Progenitor cell of endocrine pancreas (in vitro differentiated cells): Measurements from ENCODE around the gene TMSB10. TPM values are rescaled to one million over a fixed set of nuclear protein-coding genes. Genes with fewer than 3 reads are reported as not detected.

Experiments used
- DNase-seq: peaks from one replicate; pipeline ENCODE4 v3.0.0; 2021; ENCODE audit warnings: low spot score; ENCODE audit not compliant: unreplicated experiment
- H3K27ac Mint-ChIP-seq: 2 replicates; pipeline ENCODE4 v1.8.0; 2021; ENCODE audit warnings: mild to moderate bottlenecking, moderate library complexity, mixed read lengths
- H3K27me3 Mint-ChIP-seq: 2 replicates; pipeline ENCODE4 v1.8.0; 2021; ENCODE audit warnings: mixed read lengths
- H3K36me3 Mint-ChIP-seq: 2 replicates; pipeline ENCODE4 v1.8.0; 2022; ENCODE audit warnings: mixed read lengths; ENCODE audit not compliant: insufficient read depth
- H3K4me1 Mint-ChIP-seq: 2 replicates; pipeline ENCODE4 v1.8.0; 2021; ENCODE audit warnings: low read depth, mixed read lengths
- H3K4me3 Mint-ChIP-seq: 2 replicates; pipeline ENCODE4 v1.8.0; 2021; ENCODE audit warnings: low read depth, mild to moderate bottlenecking, moderate library complexity, mixed read lengths
- H3K9me3 Mint-ChIP-seq: 2 replicates; pipeline ENCODE4 v1.8.0; 2021; ENCODE audit warnings: low read depth, mixed read lengths
- total RNA-seq: library from RNA; stranded (reverse); gene quantifications from 2 replicates; pipeline ENCODE4 v1.2.1, GENCODE V29; 2021
- TF ChIP-seq, protein P1 (sequence below): fragments of 200-600 bp; sonication (generic); IDR thresholded peaks from one replicate; pipeline ENCODE4 v1.5.0; 2021; ENCODE audit warnings: antibody characterized with exemption, mild to moderate bottlenecking; ENCODE audit not compliant: unreplicated experiment

The TMSB10 gene
- total RNA-seq, 1 donor from 2014 or later = 2,136 TPM

- TF ChIP-seq, protein P1, sequence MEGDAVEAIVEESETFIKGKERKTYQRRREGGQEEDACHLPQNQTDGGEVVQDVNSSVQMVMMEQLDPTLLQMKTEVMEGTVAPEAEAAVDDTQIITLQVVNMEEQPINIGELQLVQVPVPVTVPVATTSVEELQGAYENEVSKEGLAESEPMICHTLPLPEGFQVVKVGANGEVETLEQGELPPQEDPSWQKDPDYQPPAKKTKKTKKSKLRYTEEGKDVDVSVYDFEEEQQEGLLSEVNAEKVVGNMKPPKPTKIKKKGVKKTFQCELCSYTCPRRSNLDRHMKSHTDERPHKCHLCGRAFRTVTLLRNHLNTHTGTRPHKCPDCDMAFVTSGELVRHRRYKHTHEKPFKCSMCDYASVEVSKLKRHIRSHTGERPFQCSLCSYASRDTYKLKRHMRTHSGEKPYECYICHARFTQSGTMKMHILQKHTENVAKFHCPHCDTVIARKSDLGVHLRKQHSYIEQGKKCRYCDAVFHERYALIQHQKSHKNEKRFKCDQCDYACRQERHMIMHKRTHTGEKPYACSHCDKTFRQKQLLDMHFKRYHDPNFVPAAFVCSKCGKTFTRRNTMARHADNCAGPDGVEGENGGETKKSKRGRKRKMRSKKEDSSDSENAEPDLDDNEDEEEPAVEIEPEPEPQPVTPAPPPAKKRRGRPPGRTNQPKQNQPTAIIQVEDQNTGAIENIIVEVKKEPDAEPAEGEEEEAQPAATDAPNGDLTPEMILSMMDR = no peak
- Mint-ChIP-seq H3K9me3 (no peaks in the 10 kb centered on the region), H3K4me3 (no peak overlapping the region), H3K27me3 (peaks cover 5% of the 10 kb centered on the region), H3K27ac (no peak overlapping the region), H3K4me1 (no peaks in the 10 kb centered on the region), H3K36me3 (no peaks in the 10 kb centered on the region)
- no peak for DNase-seq
These were observed 11.3 kb upstream of the TMSB10 start for GRCh38 chr2:84894131-84894586.

DNA sequence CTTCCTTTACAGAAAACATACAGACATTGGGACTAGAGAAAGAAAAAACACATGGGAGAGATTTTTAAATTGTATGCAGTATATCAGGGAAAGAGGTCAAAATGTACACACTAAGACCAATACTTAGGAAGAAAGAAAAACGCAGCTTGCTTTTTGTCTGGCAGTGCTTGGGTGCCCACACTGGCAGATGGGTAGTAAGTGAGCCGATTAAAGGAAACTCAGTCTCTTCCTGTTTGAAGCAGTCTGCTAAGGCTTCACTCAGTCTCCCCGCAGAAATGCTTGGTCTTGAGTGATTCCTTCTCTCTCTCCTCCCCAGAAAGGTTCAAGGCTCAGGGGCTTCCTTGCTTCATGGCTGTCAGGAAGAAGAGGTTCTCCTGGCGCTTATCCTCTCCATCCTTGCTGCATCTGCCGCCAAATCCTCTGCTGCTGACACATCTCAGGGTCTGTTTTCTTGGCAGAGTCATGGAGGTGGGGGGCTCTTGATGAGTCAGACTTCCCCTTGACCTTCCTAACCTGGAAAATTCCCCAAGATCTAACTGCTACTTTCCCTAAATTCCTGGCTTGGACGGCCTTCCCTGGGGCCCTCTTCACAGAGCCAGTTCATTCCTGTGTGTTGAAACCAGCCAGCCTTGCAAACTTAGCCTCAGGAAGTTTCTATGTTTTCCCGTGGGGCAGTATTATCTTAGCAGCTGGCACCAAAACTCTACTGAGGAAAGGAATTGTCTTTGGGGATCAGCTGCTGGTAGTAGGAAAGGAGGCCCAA, 10.5 kb upstream of the TMSB10 start:
- H3K36me3 Mint-ChIP-seq = no peaks in the 10 kb centered on the region
- no peak overlapping the region for H3K4me3 Mint-ChIP-seq
- DNase-seq = no peak
- peaks cover 5% of the 10 kb centered on the region for H3K27me3 Mint-ChIP-seq
- TF ChIP-seq, protein P1 = no peak
- H3K4me1 Mint-ChIP-seq = no peaks in the 10 kb centered on the region
- no peaks in the 10 kb centered on the region for H3K9me3 Mint-ChIP-seq
- no peak overlapping the region for H3K27ac Mint-ChIP-seq

DNA sequence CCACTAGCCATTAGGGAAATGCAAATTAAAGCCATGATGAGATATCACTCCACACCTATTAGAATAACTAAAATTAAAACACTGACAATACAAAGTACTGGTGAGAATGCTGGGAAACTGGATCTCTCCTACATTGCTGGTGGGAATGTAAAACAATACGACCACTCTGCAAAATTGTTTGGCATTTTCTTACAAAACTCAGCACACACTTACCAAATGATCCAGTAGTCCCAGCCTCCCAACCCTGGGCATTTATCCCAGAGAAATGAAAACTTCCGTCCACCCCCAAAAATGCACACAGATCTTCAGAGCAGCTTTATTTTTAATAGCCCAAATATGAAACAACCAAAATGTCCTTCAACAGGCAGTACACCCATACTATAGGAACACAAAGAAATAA, 8.9 kb upstream of the TMSB10 start:
- no peak for DNase-seq
- Mint-ChIP-seq H3K27ac (no peak overlapping the region), H3K4me3 (no peak overlapping the region), H3K4me1 (no peaks in the 10 kb centered on the region), H3K27me3 (peaks cover 11% of the 10 kb centered on the region), H3K9me3 (no peaks in the 10 kb centered on the region), H3K36me3 (no peaks in the 10 kb centered on the region)
- TF ChIP-seq, protein P1 = no peak

DNA sequence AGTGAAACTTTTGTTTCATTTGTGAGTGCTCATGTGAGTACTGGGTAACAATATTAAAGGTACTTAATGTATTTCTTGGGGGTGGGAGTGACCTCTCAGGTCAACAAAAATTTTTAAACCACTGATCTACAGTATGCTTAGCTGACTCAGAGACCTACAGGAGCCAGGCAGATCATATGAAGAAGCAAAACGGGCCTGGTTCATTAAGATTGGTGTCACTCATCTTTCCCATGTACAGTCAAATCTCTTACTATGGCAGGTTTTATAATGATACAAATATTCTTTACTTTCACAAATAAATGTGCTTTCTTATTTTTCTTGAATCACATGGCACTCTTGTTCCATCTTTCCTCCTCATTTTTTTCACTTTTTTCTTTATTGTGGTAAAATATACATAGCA, 7.7 kb upstream of the TMSB10 start:
- Mint-ChIP-seq H3K4me1 (no peaks in the 10 kb centered on the region), H3K27ac (no peak overlapping the region), H3K9me3 (no peaks in the 10 kb centered on the region), H3K36me3 (no peaks in the 10 kb centered on the region), H3K4me3 (no peak overlapping the region), H3K27me3 (peaks cover 17% of the 10 kb centered on the region)
- DNase-seq = no peak
- TF ChIP-seq, protein P1 = no peak

- no peak for DNase-seq
- Mint-ChIP-seq H3K36me3 (no peaks in the 10 kb centered on the region), H3K9me3 (no peaks in the 10 kb centered on the region), H3K4me3 (no peak overlapping the region), H3K27ac (no peak overlapping the region), H3K4me1 (peaks cover 2% of the 10 kb centered on the region), H3K27me3 (peaks cover 27% of the 10 kb centered on the region)
- TF ChIP-seq, protein P1 = no peak
These were observed 5.9 kb upstream of the TMSB10 start for GRCh38 chr2:84899304-84900204.
